Activated CD8-positive, alpha-beta T cell treated with anti-CD3 and anti-CD28 coated beads, Interleukin-2, amount 10 ng/mL, durations not matched to agents 7 days and 5 days (primary cell): ENCODE results near the gene GNPTAB. TPM values are rescaled to one million over a fixed set of nuclear protein-coding genes. Genes with fewer than 3 reads are reported as not detected.

Experiments
- ATAC-seq: fragments of 150-1000 bp; cut with Tn5 transposase; one replicate; pipeline ENCODE4 v1.10.0; 2021; ENCODE audit warnings: moderate library complexity
- CTCF ChIA-PET: fragments of 350-600 bp; sonication (Branson Sonifier 250); formaldehyde crosslinking; loops from one replicate; lab custom pipeline; 2021; ENCODE audit warnings: antibody characterized with exemption; lab: Charles Lee
- POLR2A ChIA-PET: fragments of 350-600 bp; sonication (Branson Sonifier 250); formaldehyde crosslinking; loops from one replicate; lab custom pipeline; 2021; ENCODE audit warnings: antibody characterized with exemption; lab: Charles Lee
- DNase-seq: peaks from one replicate; pipeline ENCODE4 v3.0.0-alpha.2; 2020
- H3K27ac Mint-ChIP-seq: one replicate; pipeline ENCODE4 v1.8.0; 2021; ENCODE audit warnings: mild to moderate bottlenecking, mixed read lengths
- H3K27me3 Mint-ChIP-seq: one replicate; pipeline ENCODE4 v1.8.0; 2021; ENCODE audit warnings: low read depth, mixed read lengths
- H3K36me3 Mint-ChIP-seq: one replicate; pipeline ENCODE4 v1.8.0; 2021; ENCODE audit warnings: low read depth, mixed read lengths
- H3K4me1 Mint-ChIP-seq: one replicate; pipeline ENCODE4 v1.8.0; 2021; ENCODE audit warnings: low read depth, mixed read lengths
- H3K4me3 Mint-ChIP-seq: one replicate; pipeline ENCODE4 v1.8.0; 2021; ENCODE audit warnings: mild to moderate bottlenecking, mixed read lengths
- H3K9me3 Mint-ChIP-seq: one replicate; pipeline ENCODE4 v1.8.0; 2022; ENCODE audit warnings: mixed read lengths; ENCODE audit not compliant: insufficient read depth
- total RNA-seq, 2 experiments: library from RNA; stranded (reverse); gene quantifications; one replicate each; pipeline ENCODE4 v1.2.3, GENCODE V29; 2021

The GNPTAB gene
- total RNA-seq, 2 experiments from 2014 or later = 104 to 109 TPM

DNA sequence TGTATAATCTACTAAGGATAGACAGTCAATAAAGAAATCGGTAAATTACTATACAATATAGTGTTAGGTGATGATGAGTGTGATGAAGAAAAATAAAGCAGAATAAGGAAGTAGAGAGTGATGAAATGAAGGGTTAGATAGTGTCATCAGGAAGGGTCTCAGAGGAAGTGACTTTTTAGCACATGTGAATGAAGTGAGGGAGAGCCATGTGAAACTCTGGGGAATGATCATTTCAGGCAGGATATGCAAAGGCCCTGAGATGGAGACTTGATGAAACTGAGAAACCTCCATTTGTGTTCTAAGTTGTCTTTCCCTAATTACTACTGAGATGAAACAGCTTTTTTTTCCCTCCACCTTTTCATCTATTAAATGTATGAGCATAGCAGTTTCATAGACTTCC, 19.4 kb upstream of the GNPTAB start:
- ATAC-seq (no peak), DNase-seq (no peak)
- CTCF ChIA-PET = no interaction called here
- Mint-ChIP-seq H3K36me3 (no peaks in the 10 kb centered on the region), H3K27ac (no peak overlapping the region), H3K27me3 (no peaks in the 10 kb centered on the region), H3K4me1 (peaks cover 11% of the 10 kb centered on the region), H3K9me3 (no peaks in the 10 kb centered on the region), H3K4me3 (no peak overlapping the region)
- POLR2A ChIA-PET = no interaction called here

GRCh38 chr12:101847325-101847724, 16.6 kb upstream of the GNPTAB start:
- Mint-ChIP-seq H3K27me3 (peaks cover 2% of the 10 kb centered on the region), H3K36me3 (no peaks in the 10 kb centered on the region), H3K4me1 (no peaks in the 10 kb centered on the region), H3K4me3 (no peak overlapping the region), H3K27ac (no peak overlapping the region), H3K9me3 (no peaks in the 10 kb centered on the region)
- no peak for DNase-seq
- no peak for ATAC-seq
- CTCF ChIA-PET = interaction anchor here (0.8 to 10.7 kb wide), 3 partner anchors 9 to 75 kb away, joined by 3 to 145 read pairs (median 4); no protein-coding TSS in a partner anchor
- POLR2A ChIA-PET = no interaction called here

GRCh38 chr12:101845137-101845711, 14.5 kb upstream of the GNPTAB start:
- no peak overlapping the region for H3K4me3 Mint-ChIP-seq
- DNase-seq = no peak
- POLR2A ChIA-PET = no interaction called here
- H3K4me1 Mint-ChIP-seq = peaks cover 1% of the 10 kb centered on the region
- no peak for ATAC-seq
- no peak overlapping the region for H3K27ac Mint-ChIP-seq
- H3K36me3 Mint-ChIP-seq = no peaks in the 10 kb centered on the region
- H3K27me3 Mint-ChIP-seq = peaks cover 5% of the 10 kb centered on the region
- CTCF ChIA-PET = interaction anchor here (10.7 kb wide), 1 partner anchor 73 kb away, joined by 145 read pairs; no protein-coding TSS in a partner anchor
- no peaks in the 10 kb centered on the region for H3K9me3 Mint-ChIP-seq

DNA sequence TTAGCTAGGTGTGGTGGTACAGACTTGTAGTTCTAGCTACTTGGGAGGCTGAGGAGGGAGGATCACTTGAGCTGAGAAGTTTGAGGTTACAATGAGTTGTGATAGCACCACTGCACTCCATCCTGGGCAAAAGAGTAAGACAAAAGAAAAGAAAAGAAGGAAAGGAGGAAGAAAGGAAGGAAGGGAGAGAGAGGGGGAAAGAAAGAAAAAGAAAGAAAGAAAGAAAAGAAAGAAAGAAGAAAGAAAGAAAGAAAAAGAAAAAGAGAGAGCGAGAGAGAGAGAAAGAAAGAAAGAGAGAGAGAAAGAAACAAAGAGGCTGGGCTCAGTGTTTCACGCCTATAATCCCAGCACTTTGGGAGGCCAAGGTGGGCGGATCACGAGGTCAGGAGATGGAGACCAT, 10.3 kb upstream of the GNPTAB start:
- no peaks in the 10 kb centered on the region for H3K36me3 Mint-ChIP-seq
- no peak for ATAC-seq
- ChIA-PET POLR2A (no interaction called here), CTCF (interaction anchor here (1.4 to 10.7 kb wide), 15 partner anchors 11 to 426 kb away, joined by 4 to 145 read pairs (median 13); partner anchors contain the start of gene GNPTAB)
- H3K9me3 Mint-ChIP-seq = no peaks in the 10 kb centered on the region
- H3K27me3 Mint-ChIP-seq = peaks cover 5% of the 10 kb centered on the region
- no peak overlapping the region for H3K27ac Mint-ChIP-seq
- H3K4me3 Mint-ChIP-seq = no peak overlapping the region
- peaks cover 17% of the 10 kb centered on the region for H3K4me1 Mint-ChIP-seq
- no peak for DNase-seq

GRCh38 chr12:101839324-101840283, 8.8 kb upstream of the GNPTAB start:
- Mint-ChIP-seq H3K36me3 (no peaks in the 10 kb centered on the region), H3K4me3 (no peak overlapping the region), H3K9me3 (no peaks in the 10 kb centered on the region), H3K4me1 (peaks cover 17% of the 10 kb centered on the region), H3K27me3 (peaks cover 2% of the 10 kb centered on the region), H3K27ac (peak overlapping the region; percentile 53)
- ATAC-seq (peak; percentile 54), DNase-seq (peak; percentile 83)
- ChIA-PET CTCF (interaction anchor here (0.7 to 10.7 kb wide), 45 partner anchors 9 to 1167 kb away, joined by 3 to 145 read pairs (median 5); partner anchors contain the start of genes ARL1, DRAM1 and GNPTAB), POLR2A (interaction anchor here (1.0 kb wide), 1 partner anchor 9 kb away, joined by 6 read pairs; no protein-coding TSS in a partner anchor)

- Mint-ChIP-seq H3K27me3 (peaks cover 2% of the 10 kb centered on the region), H3K27ac (peak overlapping the region; percentile 53), H3K9me3 (no peaks in the 10 kb centered on the region), H3K4me1 (peaks cover 17% of the 10 kb centered on the region), H3K36me3 (no peaks in the 10 kb centered on the region), H3K4me3 (peak overlapping the region; percentile 22)
- ATAC-seq (peak; percentile 77), DNase-seq (no peak)
- CTCF ChIA-PET = interaction anchor here (0.9 to 10.7 kb wide), 23 partner anchors 9 to 432 kb away, joined by 3 to 145 read pairs (median 6); partner anchors contain the start of genes ARL1 and GNPTAB
- POLR2A ChIA-PET = interaction anchor here (1.0 kb wide), 1 partner anchor 9 kb away, joined by 6 read pairs; no protein-coding TSS in a partner anchor
These were observed 8.0 kb upstream of the GNPTAB start for GRCh38 chr12:101838628-101839323.

DNA sequence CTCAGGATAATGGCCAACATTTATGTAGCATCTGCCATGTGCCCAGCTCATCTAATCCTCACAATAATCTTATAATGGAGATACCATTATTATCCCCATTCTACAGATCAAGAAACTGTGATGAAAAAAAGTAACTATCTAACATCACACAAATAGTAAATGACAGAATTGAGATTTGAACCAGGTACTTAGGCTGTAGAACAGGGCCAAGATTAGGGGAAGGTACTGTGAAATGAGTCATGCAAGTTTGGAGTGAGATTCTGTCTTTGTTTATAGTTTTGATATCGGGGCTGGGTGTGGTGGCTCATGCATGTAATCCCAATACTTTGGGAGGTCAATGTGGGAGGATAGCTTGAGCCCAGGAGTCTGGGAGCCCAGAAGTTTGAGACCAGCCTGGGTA, 1.3 kb upstream of the GNPTAB start:
- ChIA-PET POLR2A (no interaction called here), CTCF (interaction anchor here (1.0 to 12.4 kb wide), 7 partner anchors 8 to 63 kb away, joined by 3 to 263 read pairs (median 97); no protein-coding TSS in a partner anchor)
- ATAC-seq = no peak
- peaks cover 21% of the 10 kb centered on the region for H3K36me3 Mint-ChIP-seq
- no peak overlapping the region for H3K4me3 Mint-ChIP-seq
- peaks cover 35% of the 10 kb centered on the region for H3K4me1 Mint-ChIP-seq
- H3K27me3 Mint-ChIP-seq = peaks cover 2% of the 10 kb centered on the region
- no peaks in the 10 kb centered on the region for H3K9me3 Mint-ChIP-seq
- DNase-seq = no peak
- no peak overlapping the region for H3K27ac Mint-ChIP-seq

DNA sequence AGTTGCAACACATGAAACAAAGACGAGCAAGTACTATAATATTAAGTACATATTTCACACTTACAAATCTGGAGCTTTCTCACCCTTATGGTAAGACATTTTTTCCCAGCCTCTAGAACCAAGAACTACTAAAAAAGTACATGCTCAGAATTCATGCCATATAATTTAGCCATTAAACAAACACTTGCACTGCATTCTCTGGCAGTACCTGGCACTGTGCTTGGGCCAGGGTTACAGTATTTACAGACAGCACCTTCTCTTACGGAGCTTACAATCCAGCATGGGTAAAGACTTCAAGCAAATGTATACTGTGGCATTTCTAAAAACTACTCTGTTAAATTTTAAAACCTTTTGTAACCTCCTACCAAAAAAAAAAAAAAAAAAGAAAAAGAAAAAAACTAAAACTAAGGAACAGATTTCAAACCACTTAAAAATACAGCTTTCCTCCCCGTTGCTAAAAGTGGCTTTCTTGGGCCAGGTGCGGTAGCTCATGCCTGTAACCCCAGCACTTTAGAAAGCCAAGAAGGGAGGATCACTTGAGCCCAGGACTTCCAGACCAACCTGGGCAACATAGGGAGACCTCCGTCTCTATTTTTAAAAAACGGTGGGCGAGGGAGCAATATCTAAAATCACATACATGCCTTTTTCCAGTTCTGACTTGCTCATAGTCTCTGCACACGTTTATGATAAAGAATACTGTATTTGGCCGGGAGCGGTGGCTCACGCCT, 956 bp downstream of the GNPTAB start:
- ATAC-seq (no peak), DNase-seq (no peak)
- Mint-ChIP-seq H3K4me1 (peaks cover 56% of the 10 kb centered on the region), H3K27ac (peak overlapping the region; percentile 96), H3K36me3 (peaks cover 28% of the 10 kb centered on the region), H3K27me3 (peaks cover 2% of the 10 kb centered on the region), H3K9me3 (no peaks in the 10 kb centered on the region), H3K4me3 (peak overlapping the region; percentile 100)
- ChIA-PET POLR2A (interaction anchor here (0.9 to 4.7 kb wide), 12 partner anchors 9 to 56 kb away, joined by 3 to 45 read pairs (median 6); no protein-coding TSS in a partner anchor), CTCF (interaction anchor here (0.6 to 12.4 kb wide), 24 partner anchors 10 to 423 kb away, joined by 3 to 263 read pairs (median 6); no protein-coding TSS in a partner anchor)

DNA sequence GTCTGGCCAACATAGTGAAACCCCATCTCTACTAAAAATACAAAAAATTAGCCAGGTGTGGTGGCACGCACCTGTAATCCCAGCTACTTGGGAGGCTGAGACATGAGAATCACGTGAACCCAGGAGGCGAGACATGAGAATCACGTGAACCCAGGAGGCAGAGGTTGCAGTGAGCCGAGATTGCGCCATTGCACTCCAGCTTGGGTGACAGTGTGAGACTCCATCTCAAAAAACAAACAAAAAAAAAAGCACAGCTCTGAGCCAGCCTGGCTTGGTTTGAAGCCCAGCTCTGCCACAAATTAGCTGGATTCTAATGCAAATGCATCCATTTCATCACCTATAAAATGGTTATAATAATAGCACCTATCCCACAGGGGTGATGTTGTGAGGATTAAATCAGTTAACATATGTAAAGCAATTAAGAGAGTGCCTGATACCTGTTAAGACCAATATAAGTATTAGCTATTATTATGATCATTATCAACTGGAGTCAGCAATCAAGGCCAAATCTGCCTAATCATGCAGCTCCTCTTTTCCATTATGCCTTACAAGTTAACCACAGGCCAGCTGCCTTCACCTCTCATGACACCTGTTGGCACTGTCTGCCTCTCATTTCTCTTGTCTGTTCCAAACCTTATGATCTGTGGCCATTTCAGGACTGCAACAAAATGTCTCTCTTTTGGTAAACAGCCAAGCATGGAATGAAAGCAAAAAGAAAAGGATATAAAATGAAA, 2.1 kb downstream of the GNPTAB start:
- ATAC-seq = no peak
- H3K36me3 Mint-ChIP-seq = peaks cover 28% of the 10 kb centered on the region
- DNase-seq = no peak
- no peaks in the 10 kb centered on the region for H3K9me3 Mint-ChIP-seq
- peaks cover 65% of the 10 kb centered on the region for H3K4me1 Mint-ChIP-seq
- CTCF ChIA-PET = interaction anchor here (0.8 to 12.4 kb wide), 10 partner anchors 9 to 421 kb away, joined by 3 to 263 read pairs (median 16); partner anchors contain the start of gene ARL1
- H3K4me3 Mint-ChIP-seq = peak overlapping the region; percentile 100
- POLR2A ChIA-PET = interaction anchor here (4.7 kb wide), 1 partner anchor 35 kb away, joined by 45 read pairs; no protein-coding TSS in a partner anchor
- peaks cover 2% of the 10 kb centered on the region for H3K27me3 Mint-ChIP-seq
- peak overlapping the region; percentile 51 for H3K27ac Mint-ChIP-seq
